ENCODE data around the gene CTSA.
A peak's percentile ranks its signal among the peaks of the same experiment; 100 is the strongest.

The CTSA gene

GRCh38 chr20:45909817-45910669, 18.9 kb downstream of the CTSA start:
- H3K4me3 ChIP-seq (replicated peaks in 1 of 2; ENCODE audit: low read depth in 2 of 2, low read length in 2 of 2): peak overlapping the region in 1 of 2 donors; percentile 17
- no peak for TF ChIP-seq CTCF (IDR thresholded peaks at IDR 0.05; ENCODE audit: low read depth, low read length)
- DNase-seq (ENCODE audit: low read depth in 2 of 2): no peak

- TF ChIP-seq CTCF (IDR thresholded peaks at IDR 0.05; ENCODE audit: low read depth, low read length): no peak
- H3K4me3 ChIP-seq (replicated peaks in 1 of 2; ENCODE audit: low read depth in 2 of 2, low read length in 2 of 2): peak overlapping the region; percentile 50 to 74
- peak; percentile 100 for DNase-seq (ENCODE audit: low read depth in 2 of 2)
Observed at GRCh38 chr20:45910670-45911485, 19.7 kb downstream of the CTSA start.

GRCh38 chr20:45911486-45912343, 20.6 kb downstream of the CTSA start, which contains the start of gene PLTP:
PLTP (minus strand) TSS chr20:45912155; CDS start chr20:45911452, 703 bp downstream.
- DNase-seq (ENCODE audit: low read depth in 2 of 2): peak; percentile 42 to 88
- H3K4me3 ChIP-seq (replicated peaks in 1 of 2; ENCODE audit: low read depth in 2 of 2, low read length in 2 of 2): peak within 1 kb of the TSS; percentile 50 to 74
- TF ChIP-seq CTCF (IDR thresholded peaks at IDR 0.05; ENCODE audit: low read depth, low read length): no peak

- peak overlapping the region in 1 of 2 donors; percentile 74 for H3K4me3 ChIP-seq (replicated peaks in 1 of 2; ENCODE audit: low read depth in 2 of 2, low read length in 2 of 2)
- DNase-seq (ENCODE audit: low read depth in 2 of 2): no peak
- no peak for TF ChIP-seq CTCF (IDR thresholded peaks at IDR 0.05; ENCODE audit: low read depth, low read length)
Observed at GRCh38 chr20:45912344-45912682, 21.2 kb downstream of the CTSA start.

GRCh38 chr20:45913116-45913515, 22.0 kb downstream of the CTSA start:
- no peak for TF ChIP-seq CTCF (IDR thresholded peaks at IDR 0.05; ENCODE audit: low read depth, low read length)
- H3K4me3 ChIP-seq (replicated peaks in 1 of 2; ENCODE audit: low read depth in 2 of 2, low read length in 2 of 2): no peak overlapping the region
- peak in 1 of 2 donors; percentile 42 for DNase-seq (ENCODE audit: low read depth in 2 of 2)

- peak; percentile 54 to 79 for DNase-seq (ENCODE audit: low read depth in 2 of 2)
- no peak for TF ChIP-seq CTCF (IDR thresholded peaks at IDR 0.05; ENCODE audit: low read depth, low read length)
Observed at GRCh38 chr20:45917790-45918141, 26.6 kb downstream of the CTSA start.

More at GRCh38 chr20:45917790-45918141, 26.6 kb downstream of the CTSA start:
- no peak overlapping the region for H3K4me3 ChIP-seq (replicated peaks in 1 of 2; ENCODE audit: low read depth in 2 of 2, low read length in 2 of 2)
